SK-N-SH treated with all-trans-retinoic acid at 6 μM for 48 hours (cell line): ENCODE measurements around the gene TNK2.

Experiments
- ATAC-seq: fragments of 200-7000 bp; cut with Tn5 transposase; 3 replicates; pipeline ENCODE4 v1.9.1; 2020; ENCODE audit warnings: mild to moderate bottlenecking, moderate library complexity
- ARNTL ChIP-seq: fragments of 450-650 bp; formaldehyde crosslinking; IDR thresholded peaks from 2 replicates; pipeline ENCODE4 v1.5.0; 2020; ENCODE audit warnings: low read depth, mild to moderate bottlenecking, moderate library complexity, borderline replicate concordance
- BACH2 ChIP-seq: fragments of 250-450 bp; sonication (Bioruptor Pico); IDR thresholded peaks from 2 replicates; pipeline ENCODE4 v1.9.0; 2021; ENCODE audit warnings: mild to moderate bottlenecking, borderline replicate concordance
- CSDC2 ChIP-seq: fragments of 250-450 bp; sonication (Bioruptor Pico); IDR thresholded peaks from 2 replicates; pipeline ENCODE4 v1.5.0; 2020; ENCODE audit warnings: mild to moderate bottlenecking, moderate library complexity
- GLIS3 ChIP-seq: fragments of 250-450 bp; sonication (Bioruptor Pico); IDR thresholded peaks from 2 replicates; pipeline ENCODE4 v1.5.0; 2020; ENCODE audit warnings: mild to moderate bottlenecking, moderate library complexity
- ISL1 ChIP-seq: fragments of 250-450 bp; sonication (Bioruptor Pico); IDR thresholded peaks from 2 replicates; pipeline ENCODE4 v2.1.2; 2022; ENCODE audit warnings: mild to moderate bottlenecking, moderate library complexity
- OSR1 ChIP-seq: fragments of 250-450 bp; sonication (Bioruptor Pico); IDR thresholded peaks from 2 replicates; pipeline ENCODE4 v1.8.0; 2022; ENCODE audit warnings: moderate library complexity, mild to moderate bottlenecking, inconsistent platforms
- PPARA ChIP-seq: fragments of 250-450 bp; sonication (Bioruptor Pico); IDR thresholded peaks from 2 replicates; pipeline ENCODE4 v1.5.0; 2020; ENCODE audit warnings: mild to moderate bottlenecking, borderline replicate concordance
- RARB ChIP-seq: fragments of 250-450 bp; sonication (Bioruptor Pico); IDR thresholded peaks from 2 replicates; pipeline ENCODE4 v1.8.0; 2021; ENCODE audit warnings: mild to moderate bottlenecking, moderate library complexity
- SNAI2 ChIP-seq: fragments of 250-450 bp; sonication (Bioruptor Pico); IDR thresholded peaks from 2 replicates; pipeline ENCODE4 v1.5.0; 2020; ENCODE audit warnings: mild to moderate bottlenecking, moderate library complexity
- TOX ChIP-seq: fragments of 250-450 bp; sonication (Bioruptor Pico); IDR thresholded peaks from 2 replicates; pipeline ENCODE4 v1.8.0; 2021; ENCODE audit warnings: mild to moderate bottlenecking, moderate library complexity, borderline replicate concordance
- ZC3H10 ChIP-seq: fragments of 250-450 bp; sonication (Bioruptor Pico); IDR thresholded peaks from 2 replicates; pipeline ENCODE4 v1.5.1; 2021; ENCODE audit warnings: mild to moderate bottlenecking, moderate library complexity
- ZFP3 ChIP-seq: fragments of 250-450 bp; sonication (Bioruptor Pico); IDR thresholded peaks from 2 replicates; pipeline ENCODE4 v1.5.0; 2020; ENCODE audit warnings: mild to moderate bottlenecking, moderate library complexity
- ZFP30 ChIP-seq: fragments of 450-650 bp; formaldehyde crosslinking; IDR thresholded peaks from 2 replicates; pipeline ENCODE4 v1.5.0; 2022; ENCODE audit warnings: mild to moderate bottlenecking, moderate library complexity
- ZNF565 ChIP-seq: fragments of 450-650 bp; formaldehyde crosslinking; conservative IDR thresholded peaks from 2 replicates; pipeline ENCODE4 v1.5.0; 2020; ENCODE audit warnings: low read depth, mild to moderate bottlenecking, moderate library complexity
- ZNF70 ChIP-seq: fragments of 450-650 bp; formaldehyde crosslinking; IDR thresholded peaks from 2 replicates; pipeline ENCODE4 v1.5.0; 2020; ENCODE audit warnings: mild to moderate bottlenecking, moderate library complexity
- ZNF8 ChIP-seq: fragments of 450-650 bp; formaldehyde crosslinking; IDR thresholded peaks from 2 replicates; pipeline ENCODE4 v1.5.0; 2020; ENCODE audit warnings: mild to moderate bottlenecking, moderate library complexity
- TF ChIP-seq, protein P1 (sequence below): fragments of 250-450 bp; sonication (Bioruptor Pico); IDR thresholded peaks from 2 replicates; pipeline ENCODE4 v1.5.1; 2021; ENCODE audit warnings: mild to moderate bottlenecking, moderate library complexity
- TF ChIP-seq, protein P2 (sequence below): fragments of 250-450 bp; sonication (Bioruptor Pico); IDR thresholded peaks from 2 replicates; pipeline ENCODE4 v1.5.0; 2020; ENCODE audit warnings: mild to moderate bottlenecking, moderate library complexity
- TF ChIP-seq, protein P3 (sequence below): fragments of 250-450 bp; sonication (Bioruptor Pico); IDR thresholded peaks from 2 replicates; pipeline ENCODE4 v1.8.0; 2021; ENCODE audit warnings: low read depth, mild to moderate bottlenecking, moderate library complexity, borderline replicate concordance
- TF ChIP-seq, protein P4 (sequence below): fragments of 250-450 bp; sonication (Bioruptor Pico); IDR thresholded peaks from 2 replicates; pipeline ENCODE4 v1.8.0; 2020; ENCODE audit warnings: mild to moderate bottlenecking, moderate library complexity, borderline replicate concordance
- TF ChIP-seq, protein P5 (sequence below): fragments of 250-450 bp; sonication (Bioruptor Pico); IDR thresholded peaks from 2 replicates; pipeline ENCODE4 v1.5.1; 2020; ENCODE audit warnings: low read depth, mild to moderate bottlenecking, moderate library complexity

TNK2 gene

DNA sequence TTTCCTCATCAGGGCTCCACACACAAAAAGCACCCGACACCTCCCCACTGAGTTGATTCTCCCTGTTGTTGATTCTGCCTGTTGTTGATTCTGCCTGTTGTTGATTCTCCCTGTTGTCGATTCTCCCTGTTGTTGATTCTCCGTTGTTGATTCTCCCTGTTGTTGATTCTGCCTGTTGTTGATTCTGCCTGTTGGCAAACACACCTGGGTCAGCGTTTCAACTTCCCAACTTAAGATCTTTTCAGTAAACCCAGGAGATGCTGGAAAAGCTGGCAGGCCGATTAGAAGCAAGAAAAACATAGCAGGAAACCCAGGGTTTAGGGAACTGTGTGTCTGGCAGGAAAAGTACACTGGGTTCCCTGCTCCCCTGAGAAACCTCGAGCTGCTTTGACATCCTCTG, 47.9 kb downstream of the TNK2 start (continued):
- TF ChIP-seq ZFP30 (CRISPR knock-in tag) (no peak), ARNTL (CRISPR knock-in tag) (no peak), OSR1 (CRISPR knock-in tag) (no peak), ISL1 (CRISPR knock-in tag) (no peak), ZNF565 (CRISPR knock-in tag) (no peak), GLIS3 (CRISPR knock-in tag) (no peak), TOX (CRISPR knock-in tag) (no peak), RARB (CRISPR knock-in tag) (no peak)
- TF ChIP-seq, protein P1, sequence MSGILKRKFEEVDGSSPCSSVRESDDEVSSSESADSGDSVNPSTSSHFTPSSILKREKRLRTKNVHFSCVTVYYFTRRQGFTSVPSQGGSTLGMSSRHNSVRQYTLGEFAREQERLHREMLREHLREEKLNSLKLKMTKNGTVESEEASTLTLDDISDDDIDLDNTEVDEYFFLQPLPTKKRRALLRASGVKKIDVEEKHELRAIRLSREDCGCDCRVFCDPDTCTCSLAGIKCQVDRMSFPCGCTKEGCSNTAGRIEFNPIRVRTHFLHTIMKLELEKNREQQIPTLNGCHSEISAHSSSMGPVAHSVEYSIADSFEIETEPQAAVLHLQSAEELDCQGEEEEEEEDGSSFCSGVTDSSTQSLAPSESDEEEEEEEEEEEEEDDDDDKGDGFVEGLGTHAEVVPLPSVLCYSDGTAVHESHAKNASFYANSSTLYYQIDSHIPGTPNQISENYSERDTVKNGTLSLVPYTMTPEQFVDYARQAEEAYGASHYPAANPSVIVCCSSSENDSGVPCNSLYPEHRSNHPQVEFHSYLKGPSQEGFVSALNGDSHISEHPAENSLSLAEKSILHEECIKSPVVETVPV, result no peak

DNA sequence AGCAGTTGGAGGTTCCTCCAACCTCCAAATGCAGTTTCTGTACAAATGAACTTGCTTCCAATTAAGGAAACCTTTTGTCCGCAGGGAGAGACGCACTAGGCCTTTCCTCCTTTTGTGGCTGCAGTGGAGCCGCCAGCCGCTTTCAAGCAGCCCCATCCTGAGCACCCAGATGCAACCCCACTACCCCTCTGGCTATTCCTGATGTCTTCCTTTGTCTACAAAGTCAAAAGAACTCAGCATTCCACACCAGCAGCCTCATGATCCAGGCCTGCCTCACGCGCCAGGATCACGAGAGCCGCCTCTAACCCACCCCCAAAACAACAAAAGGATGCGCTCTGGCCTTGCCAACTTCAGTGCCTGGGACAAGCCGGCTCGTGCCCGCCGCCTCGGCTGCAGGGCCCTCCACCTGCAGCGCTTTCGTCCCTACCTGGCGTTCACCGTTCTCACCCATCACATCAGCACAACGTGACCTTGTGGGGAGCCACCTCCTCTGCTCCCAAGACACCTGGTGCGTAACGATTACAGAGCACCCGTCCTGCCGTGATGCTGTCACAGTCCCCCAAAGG, 48.4 kb downstream of the TNK2 start:
- ATAC-seq, result no peak
- no peak for TF ChIP-seq TOX (CRISPR knock-in tag)
- TF ChIP-seq BACH2 (CRISPR knock-in tag), result no peak

DNA sequence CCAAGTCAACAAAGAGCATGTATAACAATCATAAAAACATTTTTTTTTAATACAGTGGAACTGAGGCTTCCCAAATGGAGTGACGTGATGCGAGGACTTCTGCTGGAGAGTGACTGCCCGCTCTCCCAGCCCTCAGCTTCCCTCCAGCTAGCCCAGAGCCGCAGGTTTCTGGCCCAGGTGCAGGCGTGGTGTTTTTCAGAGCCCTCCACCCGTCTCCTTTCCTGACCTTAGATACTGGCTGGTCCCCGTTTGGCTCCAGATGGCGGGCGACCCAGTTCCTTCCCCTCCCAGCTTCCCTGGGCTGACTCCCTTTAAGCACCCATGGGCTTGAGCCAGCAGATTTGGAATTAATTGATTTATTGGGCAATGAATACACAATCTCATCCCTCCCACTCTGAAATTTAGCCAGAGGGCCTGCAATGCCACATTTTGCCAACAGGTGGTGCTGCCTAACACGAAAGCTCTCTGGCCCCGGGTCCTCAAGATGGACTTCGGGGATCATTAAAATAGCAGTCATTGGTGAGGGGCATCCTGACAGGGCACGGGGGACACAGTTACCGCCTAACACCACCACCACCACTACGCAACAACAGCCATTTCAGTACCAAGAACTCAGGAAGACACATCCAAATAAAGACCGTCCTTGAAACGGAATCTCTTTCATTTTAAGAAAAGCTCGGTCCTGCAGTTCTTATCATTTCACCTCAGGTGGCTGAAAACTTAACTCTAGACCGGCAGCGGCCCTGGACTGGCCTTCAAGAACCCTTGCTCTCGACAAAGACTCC, 49.1 kb downstream of the TNK2 start:
- TF ChIP-seq, protein P2, sequence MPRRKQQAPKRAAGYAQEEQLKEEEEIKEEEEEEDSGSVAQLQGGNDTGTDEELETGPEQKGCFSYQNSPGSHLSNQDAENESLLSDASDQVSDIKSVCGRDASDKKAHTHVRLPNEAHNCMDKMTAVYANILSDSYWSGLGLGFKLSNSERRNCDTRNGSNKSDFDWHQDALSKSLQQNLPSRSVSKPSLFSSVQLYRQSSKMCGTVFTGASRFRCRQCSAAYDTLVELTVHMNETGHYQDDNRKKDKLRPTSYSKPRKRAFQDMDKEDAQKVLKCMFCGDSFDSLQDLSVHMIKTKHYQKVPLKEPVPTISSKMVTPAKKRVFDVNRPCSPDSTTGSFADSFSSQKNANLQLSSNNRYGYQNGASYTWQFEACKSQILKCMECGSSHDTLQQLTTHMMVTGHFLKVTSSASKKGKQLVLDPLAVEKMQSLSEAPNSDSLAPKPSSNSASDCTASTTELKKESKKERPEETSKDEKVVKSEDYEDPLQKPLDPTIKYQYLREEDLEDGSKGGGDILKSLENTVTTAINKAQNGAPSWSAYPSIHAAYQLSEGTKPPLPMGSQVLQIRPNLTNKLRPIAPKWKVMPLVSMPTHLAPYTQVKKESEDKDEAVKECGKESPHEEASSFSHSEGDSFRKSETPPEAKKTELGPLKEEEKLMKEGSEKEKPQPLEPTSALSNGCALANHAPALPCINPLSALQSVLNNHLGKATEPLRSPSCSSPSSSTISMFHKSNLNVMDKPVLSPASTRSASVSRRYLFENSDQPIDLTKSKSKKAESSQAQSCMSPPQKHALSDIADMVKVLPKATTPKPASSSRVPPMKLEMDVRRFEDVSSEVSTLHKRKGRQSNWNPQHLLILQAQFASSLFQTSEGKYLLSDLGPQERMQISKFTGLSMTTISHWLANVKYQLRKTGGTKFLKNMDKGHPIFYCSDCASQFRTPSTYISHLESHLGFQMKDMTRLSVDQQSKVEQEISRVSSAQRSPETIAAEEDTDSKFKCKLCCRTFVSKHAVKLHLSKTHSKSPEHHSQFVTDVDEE (CRISPR knock-in tag), result no peak
- TF ChIP-seq ZC3H10 (CRISPR knock-in tag) (no peak), CSDC2 (CRISPR knock-in tag) (no peak), ZNF8 (no peak)
- TF ChIP-seq, protein P1, result no peak
- ATAC-seq, result peak; percentile 59

DNA sequence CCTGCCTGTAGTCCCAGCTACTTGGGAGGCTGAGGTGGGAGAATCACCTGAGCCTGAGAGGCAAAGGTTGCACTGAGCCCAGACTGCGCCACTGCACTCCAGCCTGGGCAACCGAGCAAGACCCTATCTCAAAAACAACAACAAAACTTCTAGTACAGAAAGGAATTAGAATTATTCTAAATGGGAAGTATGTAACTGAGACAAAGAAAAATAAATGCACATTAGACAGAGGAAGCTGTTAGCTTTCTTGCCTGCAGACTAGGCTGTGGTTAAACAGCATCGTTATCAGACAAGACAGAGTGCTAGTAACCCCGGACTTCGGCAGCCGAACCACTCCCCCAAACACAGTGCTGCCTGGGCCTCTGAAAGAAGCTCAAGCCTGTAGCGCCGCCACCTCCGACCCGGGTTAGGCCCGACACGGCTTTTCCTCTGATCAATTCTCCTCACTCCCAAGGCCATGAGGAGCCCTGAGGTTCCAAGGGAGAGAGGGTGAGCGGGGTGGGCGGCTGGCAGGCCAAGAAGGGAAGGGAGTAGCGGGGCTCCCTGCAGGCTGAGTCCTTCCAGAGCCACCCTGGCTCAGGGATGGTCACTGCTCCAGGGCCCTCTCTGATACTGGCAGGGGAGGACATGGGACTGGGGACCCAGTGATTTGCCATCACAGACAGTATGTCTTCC, 51.8 kb downstream of the TNK2 start:
- ATAC-seq, result no peak
- TF ChIP-seq ZFP3 (CRISPR knock-in tag) (no peak), ZNF70 (no peak), BACH2 (CRISPR knock-in tag) (no peak), RARB (CRISPR knock-in tag) (no peak), ISL1 (CRISPR knock-in tag) (no peak), PPARA (CRISPR knock-in tag) (no peak), TOX (CRISPR knock-in tag) (no peak), ZFP30 (CRISPR knock-in tag) (no peak), CSDC2 (CRISPR knock-in tag) (no peak), ARNTL (CRISPR knock-in tag) (no peak), ZNF565 (CRISPR knock-in tag) (no peak), SNAI2 (CRISPR knock-in tag) (no peak), ZC3H10 (CRISPR knock-in tag) (no peak)
- TF ChIP-seq, protein P3, sequence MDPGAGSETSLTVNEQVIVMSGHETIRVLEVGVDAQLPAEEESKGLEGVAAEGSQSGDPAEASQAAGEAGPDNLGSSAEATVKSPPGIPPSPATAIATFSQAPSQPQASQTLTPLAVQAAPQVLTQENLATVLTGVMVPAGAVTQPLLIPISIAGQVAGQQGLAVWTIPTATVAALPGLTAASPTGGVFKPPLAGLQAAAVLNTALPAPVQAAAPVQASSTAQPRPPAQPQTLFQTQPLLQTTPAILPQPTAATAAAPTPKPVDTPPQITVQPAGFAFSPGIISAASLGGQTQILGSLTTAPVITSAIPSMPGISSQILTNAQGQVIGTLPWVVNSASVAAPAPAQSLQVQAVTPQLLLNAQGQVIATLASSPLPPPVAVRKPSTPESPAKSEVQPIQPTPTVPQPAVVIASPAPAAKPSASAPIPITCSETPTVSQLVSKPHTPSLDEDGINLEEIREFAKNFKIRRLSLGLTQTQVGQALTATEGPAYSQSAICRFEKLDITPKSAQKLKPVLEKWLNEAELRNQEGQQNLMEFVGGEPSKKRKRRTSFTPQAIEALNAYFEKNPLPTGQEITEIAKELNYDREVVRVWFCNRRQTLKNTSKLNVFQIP, result no peak
- TF ChIP-seq, protein P4, sequence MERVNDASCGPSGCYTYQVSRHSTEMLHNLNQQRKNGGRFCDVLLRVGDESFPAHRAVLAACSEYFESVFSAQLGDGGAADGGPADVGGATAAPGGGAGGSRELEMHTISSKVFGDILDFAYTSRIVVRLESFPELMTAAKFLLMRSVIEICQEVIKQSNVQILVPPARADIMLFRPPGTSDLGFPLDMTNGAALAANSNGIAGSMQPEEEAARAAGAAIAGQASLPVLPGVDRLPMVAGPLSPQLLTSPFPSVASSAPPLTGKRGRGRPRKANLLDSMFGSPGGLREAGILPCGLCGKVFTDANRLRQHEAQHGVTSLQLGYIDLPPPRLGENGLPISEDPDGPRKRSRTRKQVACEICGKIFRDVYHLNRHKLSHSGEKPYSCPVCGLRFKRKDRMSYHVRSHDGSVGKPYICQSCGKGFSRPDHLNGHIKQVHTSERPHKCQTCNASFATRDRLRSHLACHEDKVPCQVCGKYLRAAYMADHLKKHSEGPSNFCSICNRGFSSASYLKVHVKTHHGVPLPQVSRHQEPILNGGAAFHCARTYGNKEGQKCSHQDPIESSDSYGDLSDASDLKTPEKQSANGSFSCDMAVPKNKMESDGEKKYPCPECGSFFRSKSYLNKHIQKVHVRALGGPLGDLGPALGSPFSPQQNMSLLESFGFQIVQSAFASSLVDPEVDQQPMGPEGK (CRISPR knock-in tag), result no peak
- TF ChIP-seq, protein P5, sequence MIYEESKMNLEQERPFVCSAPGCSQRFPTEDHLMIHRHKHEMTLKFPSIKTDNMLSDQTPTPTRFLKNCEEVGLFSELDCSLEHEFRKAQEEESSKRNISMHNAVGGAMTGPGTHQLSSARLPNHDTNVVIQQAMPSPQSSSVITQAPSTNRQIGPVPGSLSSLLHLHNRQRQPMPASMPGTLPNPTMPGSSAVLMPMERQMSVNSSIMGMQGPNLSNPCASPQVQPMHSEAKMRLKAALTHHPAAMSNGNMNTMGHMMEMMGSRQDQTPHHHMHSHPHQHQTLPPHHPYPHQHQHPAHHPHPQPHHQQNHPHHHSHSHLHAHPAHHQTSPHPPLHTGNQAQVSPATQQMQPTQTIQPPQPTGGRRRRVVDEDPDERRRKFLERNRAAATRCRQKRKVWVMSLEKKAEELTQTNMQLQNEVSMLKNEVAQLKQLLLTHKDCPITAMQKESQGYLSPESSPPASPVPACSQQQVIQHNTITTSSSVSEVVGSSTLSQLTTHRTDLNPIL, result no peak
- TF ChIP-seq, protein P1, result no peak
